HG03095 (cell line): Measurements from ENCODE around the gene ACAD8.
"Not testable (repeated sequence)": the region's sequence is repeated elsewhere in the genome, so short reads cannot be mapped to it uniquely, and the experiment has no call there.

ENCODE experiments used
- ATAC-seq: cut with Tn5 transposase; IDR thresholded peaks from one replicate; pipeline ENCODE4 v1.9.1; 2021; ENCODE audit warnings: moderate library complexity; ENCODE audit not compliant: unreplicated experiment

Gene ACAD8

DNA sequence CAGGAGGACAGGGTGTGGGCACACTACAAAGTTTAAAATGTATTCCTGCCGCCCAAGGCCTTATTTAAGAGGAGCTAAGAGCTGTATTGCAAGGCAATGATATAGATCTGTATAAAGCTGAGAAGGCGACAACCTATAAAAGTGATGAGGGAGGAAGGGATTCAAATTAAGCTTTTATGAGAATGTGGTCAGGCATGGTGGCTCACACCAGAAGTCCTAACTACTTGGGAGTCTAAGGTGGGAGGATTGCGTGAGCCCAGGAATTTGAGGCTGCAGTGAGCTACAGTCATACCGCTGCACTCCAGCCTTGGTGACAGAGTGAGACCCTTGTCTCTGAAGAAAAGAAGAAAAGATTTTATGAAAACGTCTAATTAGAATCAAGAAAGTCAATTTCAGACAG, 13.1 kb downstream of the ACAD8 start:
- ATAC-seq, result no peak

DNA sequence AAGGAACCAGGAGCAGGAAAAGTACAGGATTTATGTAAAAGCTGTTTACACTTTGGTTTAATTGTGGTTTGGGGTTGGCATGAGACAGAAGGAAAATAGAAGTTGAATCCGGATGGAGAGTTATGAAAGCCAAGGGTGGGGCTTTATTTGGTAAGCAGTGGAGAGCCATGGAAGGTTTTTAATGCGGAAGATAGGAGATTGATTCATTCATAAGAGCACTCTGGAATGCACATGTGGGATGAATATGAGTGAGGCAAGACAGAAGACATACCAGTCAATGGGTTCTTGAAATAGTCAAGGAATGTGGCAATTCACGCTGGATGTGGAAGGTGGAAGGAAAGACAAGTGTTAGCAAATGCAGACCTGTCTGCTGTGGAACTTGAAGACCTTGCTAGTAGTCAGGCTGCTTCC, 13.5 kb downstream of the ACAD8 start:
- ATAC-seq, result no peak

DNA sequence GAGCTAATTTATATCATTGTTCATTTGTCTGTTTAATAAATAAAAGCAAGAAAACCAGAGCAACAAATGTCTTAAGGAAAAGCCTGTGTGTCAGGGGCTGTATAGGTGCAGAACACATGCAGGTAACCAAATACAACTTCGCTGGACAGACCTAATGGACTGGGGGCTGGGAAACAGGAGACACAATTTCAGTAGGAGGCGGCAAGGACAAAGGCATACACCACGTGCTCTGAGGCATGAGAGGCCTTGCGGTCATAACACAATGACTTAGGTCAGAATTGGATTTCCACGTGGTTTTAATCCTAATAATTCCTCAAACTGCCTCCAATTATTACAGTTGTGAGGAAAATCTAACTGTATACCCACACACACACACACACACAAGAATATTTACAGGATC, 14.1 kb downstream of the ACAD8 start:
- ATAC-seq, result no peak

DNA sequence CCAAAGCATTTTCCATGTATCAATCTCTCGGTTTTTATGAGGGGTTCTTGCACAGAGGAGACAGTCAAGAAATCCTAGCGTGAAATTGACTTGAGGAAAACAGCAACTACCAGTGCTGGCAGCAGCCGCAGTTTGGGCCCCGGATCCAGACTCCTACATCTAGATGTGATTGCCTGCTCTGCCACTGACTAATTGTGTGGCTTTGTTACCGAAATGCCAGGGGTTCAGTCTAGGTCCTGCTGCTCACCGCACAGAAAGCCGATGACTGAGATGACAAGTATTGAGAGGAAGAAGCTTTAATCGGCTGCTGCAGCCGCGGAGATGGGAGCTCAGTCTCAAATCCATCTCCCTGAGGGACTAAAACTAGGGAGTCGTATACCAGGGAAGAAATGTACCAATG, 14.6 kb downstream of the ACAD8 start:
- ATAC-seq, result no peak

DNA sequence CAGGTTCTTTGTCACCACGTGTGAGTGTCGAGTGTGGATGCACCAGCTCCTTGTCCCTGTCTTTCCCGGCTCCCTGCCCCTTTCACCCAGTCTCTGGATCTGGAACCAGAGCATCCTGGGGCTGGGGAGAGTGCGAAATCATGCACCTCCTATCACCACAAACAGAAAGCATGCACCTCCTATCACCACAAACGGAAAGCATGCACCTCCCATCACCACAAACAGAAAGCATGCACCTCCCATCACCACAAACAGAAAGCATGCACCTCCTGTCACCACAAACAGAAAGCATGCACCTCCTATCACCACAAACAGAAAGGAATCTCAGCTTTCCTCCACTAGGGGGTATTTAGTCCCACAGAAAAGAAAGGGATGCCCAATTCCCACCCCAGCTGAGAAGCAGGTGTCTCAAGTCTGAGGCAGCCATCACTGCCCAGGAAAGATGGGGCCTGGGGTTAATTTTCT, 16.9 kb downstream of the ACAD8 start:
- ATAC-seq, result no peak

DNA sequence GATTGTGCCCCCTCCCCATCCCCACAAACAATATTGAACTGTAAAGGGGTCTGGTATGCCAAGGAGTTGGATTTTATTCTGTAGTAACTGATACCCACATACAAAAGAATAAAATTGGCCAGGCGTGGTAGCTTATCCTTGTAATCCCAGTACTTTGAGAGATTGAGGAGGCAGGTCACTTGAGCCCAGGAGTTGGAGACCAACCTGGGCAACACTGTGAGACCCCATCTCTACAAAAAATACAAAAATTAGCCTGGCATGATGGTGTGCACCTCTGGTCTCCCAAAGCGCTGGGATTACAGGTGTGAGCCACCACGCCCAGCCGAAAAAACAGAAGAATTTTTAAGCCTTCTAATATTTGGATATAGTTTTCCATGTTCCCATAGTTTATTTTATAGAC, 18.6 kb downstream of the ACAD8 start:
- ATAC-seq, result no peak

DNA sequence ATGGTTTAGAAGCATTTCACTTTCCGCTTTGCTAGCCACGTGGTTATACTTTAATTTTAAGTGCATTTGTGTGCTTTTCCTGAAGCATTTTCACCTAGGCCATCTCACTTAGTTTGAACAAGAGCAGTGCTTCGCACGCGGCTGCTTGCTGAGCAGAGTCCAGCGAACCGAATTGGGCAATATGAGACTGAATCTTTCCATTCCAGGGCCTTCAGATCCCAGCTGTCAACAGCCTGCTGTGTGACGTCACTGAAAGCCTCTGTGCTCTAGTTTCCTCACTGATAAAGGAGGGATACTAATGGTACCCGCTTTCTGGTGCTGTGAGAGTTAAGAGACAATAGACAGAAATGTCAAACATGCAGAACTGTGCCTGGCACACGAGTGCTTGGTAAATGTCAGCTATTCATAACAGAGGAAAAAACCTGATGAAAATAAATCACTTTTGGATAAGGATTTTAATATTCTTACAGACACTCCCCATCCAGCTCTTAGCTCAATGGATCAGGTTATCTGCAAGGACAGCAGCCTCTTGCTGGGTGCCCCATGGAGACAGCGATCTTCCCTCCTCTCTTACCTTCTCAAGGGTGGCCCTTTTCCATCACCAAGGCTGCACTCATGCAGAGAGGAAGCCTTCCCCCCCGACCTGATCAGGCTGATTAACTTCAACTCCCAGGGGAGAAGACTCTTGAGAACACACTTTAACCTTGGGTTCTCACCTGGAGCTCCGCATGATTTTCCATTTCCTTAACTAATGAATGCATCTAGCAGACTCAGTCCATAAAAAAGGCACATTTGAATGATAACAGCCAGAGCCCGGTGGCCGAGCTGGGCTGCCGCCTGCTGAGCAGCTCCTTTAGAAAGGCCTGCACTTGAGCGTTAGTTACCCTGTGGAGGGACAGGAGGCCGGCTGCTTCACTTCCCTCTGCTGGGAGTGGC, 19.3 kb downstream of the ACAD8 start:
- no peak for ATAC-seq

DNA sequence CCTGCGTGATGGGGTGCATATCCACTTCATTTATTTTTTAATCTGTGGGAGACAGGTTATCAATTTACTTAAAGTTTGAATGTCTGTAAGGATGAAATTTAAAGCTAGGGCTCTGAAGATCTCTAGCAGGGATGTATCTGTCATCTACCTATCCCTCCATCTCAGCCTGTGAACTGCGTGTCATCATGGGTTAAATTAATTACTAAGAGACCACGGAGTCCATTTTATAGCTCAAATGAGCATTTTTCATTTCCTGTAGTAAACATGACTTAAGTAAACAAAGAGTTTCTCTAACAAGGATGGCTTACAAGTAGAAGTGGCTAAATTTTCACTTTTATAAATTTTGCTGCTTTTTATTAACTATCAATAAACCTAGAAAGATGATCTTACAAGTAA, 19.9 kb downstream of the ACAD8 start:
- ATAC-seq, result no peak

DNA sequence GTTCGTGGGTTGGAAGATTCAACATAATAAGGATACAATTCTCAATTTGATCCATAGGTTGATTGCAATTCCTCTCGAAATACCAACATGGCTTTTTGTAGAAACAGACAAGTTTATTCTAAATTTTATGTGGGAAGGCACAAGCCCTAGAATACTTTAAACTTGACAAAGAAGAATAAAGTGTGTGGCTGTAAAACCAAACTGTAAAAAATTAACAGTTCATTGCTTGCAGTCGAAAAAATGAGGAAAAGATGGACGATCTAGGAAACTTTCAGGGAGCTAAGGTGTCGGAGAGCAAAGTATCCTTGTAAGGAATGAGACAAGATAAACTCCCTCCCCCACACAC, 21.8 kb downstream of the ACAD8 start:
- no peak for ATAC-seq

DNA sequence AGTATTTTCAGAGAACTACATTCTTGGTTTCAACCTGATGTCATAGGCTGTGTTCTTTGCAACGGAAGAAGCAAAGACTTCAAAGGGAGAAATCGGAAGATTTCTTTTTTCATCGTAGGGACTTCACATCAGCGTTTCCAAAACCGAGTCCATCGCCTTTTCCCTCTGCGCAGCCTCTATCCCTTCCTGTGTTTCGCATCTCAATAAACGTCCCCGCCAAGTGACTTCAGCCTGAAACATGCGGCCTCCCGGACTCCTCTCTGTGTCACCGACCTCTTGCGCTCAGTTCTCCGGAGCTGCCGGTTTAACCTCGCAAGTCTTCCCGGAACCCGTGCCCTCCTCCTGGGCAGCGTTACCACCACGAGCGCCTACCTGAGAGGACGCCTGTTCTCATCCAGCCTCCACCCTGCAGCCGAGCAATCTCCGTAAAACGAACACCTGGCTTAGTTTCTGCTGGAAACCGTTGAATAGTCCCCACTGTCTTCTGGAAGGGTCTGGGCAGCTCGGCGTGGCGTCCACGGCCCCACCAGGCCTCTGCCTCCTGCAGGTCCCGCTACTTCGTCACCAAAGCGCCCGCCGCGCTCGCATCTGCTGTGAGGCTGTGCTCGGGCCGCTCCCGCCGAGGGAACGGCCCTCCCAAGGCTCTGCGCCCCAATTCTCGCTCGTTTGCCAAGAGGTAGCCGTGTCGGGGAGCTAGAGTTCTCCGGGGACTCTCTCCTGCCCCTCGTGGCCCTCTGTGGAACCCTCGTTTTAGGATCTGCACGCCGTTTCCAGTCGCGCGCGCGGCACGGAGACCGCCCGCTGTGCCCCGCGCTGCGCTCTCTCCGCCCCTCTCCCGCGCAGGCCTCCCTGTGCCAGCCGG, 22.4 kb downstream of the ACAD8 start, which contains the start of gene GLB1L3:
TSS of gene GLB1L3 (plus strand) at position 846 of the 862 bp plus-strand sequence. CDS start 362 bp downstream, outside the sequence.
- peak; percentile 78 for ATAC-seq

DNA sequence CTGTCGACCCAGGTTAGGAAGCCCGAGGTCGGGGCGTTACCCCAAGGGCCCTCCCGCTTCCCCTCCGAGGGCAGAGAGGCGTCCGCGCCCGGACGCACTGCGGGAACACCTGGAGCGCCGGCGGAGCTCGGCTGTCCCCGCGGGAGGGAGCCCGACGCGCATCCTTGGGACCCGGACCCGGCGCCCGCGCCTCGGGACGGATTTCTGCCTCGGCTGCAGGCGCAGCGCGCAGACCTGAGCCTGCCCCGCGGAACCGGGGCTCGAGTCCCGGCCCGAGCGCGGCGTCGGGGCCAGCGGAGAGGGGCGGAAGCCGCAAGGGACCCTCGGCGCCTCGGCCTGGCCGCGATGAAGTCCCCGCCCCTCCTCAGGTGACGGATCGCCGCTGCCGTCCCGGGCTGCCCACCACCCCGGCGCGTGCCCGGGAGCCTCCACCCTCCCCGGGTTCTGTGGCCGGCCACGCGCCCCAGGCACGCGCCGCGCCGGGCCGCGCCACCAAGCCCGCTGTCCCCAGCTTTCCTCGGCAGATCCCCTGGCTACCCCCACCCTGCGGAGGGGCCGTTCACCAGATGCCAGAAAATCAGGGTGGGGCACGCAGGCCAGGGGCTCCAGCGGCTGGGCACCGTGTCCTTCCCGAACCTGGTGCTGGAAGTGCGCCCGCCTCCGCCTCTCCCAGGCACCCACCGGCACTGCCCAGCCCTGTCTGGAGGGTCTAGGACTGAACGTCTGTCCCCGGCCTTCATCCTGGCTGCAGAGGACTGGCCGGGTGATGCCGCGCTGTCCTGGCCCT, 23.2 kb downstream of the ACAD8 start:
- ATAC-seq, result peak; percentile 20

DNA sequence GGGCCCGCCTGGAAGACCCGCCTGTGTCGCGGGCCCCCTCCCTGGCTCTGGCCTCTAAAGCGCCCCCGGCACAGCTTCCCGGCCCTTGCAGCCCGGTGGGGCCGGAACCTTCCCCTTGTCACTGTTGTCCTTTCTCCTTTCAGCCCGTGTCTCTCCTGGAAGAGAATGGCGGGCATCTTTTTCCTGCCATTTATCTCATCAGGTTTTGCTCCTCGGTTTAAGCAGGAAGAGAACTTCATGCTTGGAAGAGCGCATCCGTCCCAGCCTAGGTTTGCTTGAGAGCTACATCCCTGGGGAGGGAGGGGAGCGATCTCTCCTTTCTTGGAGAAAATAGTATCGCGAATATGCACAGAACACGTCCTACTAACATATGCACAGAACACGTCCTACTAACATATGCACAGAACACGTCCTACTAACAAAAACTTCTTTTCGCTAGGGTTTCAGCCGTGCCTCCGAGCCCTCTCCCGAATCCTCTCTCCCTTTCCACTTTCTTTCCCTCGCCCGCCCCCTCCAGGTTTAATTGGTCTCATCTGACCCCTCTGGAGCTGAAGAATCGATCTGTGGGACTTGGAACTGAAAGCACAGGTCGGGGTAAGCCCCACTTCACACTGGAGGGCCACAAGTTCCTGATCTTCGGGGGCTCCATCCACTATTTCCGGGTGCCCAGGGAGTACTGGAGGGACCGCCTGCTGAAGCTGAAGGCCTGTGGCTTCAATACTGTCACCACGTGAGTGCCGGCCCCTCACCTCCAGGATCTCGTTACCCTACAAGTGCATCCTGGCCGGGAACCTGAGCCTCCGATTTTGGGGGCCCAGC, 24.0 kb downstream of the ACAD8 start:
- ATAC-seq, result no peak

DNA sequence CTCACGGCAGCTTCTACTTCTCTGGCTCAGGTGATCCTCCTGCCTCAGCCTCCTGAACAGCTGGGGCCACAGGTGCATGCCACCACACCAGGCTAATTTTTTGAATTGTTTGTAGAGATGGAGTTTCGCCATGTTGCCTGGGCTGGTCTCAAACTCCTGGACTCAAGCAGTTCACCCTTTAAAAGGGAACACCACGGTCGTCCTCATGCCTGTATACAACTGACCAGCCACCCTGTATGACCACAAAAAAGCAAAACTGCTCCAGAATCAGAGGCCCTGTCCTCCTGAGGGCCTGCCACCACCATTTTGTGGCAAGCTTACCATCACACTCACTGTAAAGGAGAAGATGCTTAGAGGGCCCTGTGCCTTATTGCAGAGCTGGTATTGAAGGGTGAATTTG, 25.0 kb downstream of the ACAD8 start:
- no peak for ATAC-seq

DNA sequence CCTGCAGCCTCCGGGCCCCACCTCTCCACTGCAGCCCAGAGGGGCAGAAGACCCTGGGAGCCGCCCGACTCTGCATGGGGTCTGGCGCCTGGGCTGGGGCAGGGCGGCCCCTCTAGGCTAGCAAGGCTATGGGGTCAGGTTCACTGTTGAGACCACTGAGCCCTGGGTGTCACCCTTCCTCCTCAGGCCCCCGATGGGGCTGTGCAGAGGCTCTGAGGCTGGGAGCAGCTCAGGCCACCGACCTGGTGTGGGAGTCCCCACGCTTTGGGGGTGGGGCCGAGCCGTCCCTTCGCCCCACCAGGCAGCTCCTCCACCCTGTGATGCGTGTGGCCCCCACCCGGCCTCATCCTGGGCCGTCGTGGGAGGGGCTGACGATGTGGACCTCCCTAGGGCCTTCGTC, 28.3 kb downstream of the ACAD8 start:
- not testable (repeated sequence) for ATAC-seq

DNA sequence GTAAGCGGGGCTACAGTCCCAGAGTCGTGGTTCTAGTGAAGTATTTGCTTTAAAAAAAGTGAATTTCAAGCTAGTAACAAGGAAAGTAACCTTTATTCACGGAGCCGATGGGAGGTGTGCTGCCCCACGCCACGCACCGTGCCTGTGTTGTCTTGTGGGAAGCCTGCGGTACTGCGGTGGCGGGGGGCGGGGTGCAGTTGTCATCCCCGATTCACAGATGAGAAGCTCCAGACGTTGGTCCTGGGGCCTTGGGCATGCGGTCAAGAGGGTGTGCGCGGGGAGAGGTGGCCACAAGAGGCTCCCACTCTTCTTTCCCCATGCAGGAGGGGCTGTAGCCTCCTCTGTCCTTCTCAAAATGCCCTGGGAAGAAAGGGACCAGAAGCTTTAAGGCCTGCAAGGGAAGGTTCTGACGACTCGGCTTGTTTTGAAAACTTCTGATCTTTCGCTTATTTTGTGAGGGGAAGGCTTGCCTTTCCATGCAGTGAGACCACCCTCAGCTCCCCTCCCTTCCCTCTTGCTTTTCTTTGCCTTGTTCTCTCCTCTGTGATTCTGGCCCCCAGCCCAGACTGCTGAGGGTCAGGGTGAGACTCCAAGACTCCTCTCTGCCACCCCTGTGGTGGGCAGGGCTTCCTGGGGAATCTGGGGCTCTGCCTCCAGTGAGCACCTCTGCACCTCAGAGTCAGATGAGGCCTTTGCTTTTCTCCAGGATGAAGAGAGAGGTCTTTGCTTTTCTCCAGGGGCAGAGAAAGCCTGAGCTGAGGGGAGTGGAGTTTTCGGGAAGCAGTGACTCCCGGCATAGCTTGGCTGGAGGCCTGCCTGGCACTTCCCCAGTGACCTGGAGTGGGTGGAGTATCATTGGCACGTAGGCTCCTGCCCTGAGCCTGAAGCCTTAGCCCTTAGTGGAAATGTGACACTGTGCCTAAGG, 29.0 kb downstream of the ACAD8 start:
- ATAC-seq, result no peak

DNA sequence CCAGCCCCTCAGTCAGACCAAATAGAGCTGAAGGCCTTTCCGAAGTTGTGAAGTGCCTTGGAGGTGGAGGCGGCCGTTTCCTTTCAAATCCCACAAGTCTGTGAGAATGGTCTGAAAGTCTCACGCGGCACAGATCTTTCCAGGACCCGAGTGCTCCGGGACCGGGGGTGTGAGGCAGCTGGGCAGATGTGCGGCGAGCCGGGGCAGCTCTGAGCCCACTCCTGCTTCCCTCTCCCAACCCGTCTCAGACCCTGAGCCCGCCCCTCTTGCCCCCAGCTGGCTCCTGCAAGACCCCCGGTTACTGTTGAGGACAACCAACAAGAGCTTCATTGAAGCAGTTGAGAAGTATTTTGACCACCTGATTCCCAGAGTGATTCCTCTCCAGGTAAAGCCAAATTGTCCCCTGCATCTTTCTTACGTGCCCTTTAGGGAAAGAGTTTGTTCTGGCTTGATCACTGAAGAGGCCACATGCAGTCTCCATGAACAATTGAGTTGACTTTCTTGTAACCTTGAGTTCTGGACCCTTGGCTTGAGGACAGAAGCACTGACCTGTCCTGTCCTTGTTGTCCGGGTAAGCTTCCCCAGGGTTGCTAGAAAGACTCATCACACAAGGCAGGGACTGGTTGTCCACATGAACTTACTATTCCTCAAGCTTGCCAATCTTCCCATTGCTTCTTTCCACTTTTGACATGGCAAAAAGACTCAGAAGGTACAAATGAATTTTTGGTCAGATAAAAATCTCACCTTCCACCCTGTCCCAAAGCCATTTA, 30.3 kb downstream of the ACAD8 start:
- no peak for ATAC-seq

DNA sequence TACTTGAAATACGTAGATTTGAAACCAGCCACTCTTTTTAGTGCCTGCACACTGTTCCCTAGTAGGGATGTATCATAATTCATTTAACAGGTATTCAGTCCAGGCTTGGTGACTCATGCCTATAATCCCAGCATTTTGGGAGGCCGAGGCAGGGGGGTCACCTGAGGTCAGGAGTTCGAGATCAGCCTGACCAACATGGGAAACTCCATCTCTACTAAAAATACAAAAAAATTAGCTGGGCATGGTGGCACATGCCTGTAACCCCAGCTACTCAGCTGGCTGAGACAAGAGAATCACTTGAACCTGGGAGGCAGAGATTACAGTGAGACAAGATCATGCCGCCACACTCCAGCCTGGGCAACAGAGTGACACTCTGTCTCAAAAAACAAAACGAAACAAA, 31.0 kb downstream of the ACAD8 start:
- not testable (repeated sequence) for ATAC-seq

DNA sequence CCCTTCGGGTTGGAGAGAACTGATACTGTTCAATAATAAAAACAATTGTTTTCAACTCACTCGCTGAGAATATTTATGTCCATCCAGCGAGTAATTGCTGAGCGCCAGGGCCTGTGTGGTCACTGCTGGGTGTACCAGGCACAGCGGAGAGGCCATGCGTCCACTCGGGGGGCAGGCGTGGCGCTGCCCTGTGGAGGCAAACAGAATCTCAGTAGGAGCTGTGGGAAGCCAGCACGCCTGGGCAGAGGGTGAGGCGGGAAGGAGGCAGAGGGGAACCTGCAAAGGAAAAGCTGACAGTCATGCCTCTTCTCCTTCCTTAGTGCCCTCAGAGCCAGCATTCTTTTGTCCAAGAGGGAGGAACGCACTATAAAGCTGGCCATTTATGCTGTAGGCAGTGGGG, 34.2 kb downstream of the ACAD8 start:
- ATAC-seq, result no peak
